HUES6 (cell line): ENCODE measurements around the gene DPP4.
"Not testable (repeated sequence)": the region's sequence is repeated elsewhere in the genome, so short reads cannot be mapped to it uniquely, and the experiment has no call there.

Experiments
- H3K27ac ChIP-seq: 2 replicates; pipeline ENCODE4 v1.7.0; 2013; ENCODE audit warnings: low read depth, mild to moderate bottlenecking, low read length, inconsistent platforms
- H3K27me3 ChIP-seq: 2 replicates; pipeline ENCODE4 v1.6.1; 2013; ENCODE audit warnings: low read length; ENCODE audit not compliant: control insufficient read depth, insufficient read depth
- H3K36me3 ChIP-seq: 2 replicates; pipeline ENCODE4 v1.6.1; 2013; ENCODE audit warnings: low read length; ENCODE audit not compliant: control insufficient read depth, insufficient read depth
- H3K4me1 ChIP-seq: 2 replicates; pipeline ENCODE4 v1.6.1; 2013; ENCODE audit warnings: low read length; ENCODE audit not compliant: control insufficient read depth, insufficient read depth
- H3K4me3 ChIP-seq: 2 replicates; pipeline ENCODE4 v1.5.1; 2013; ENCODE audit warnings: low read depth, low read length
- H3K9ac ChIP-seq: one replicate; pipeline ENCODE4 v1.6.1; 2013; ENCODE audit warnings: mild to moderate bottlenecking, low read length
- H3K9me3 ChIP-seq: 2 replicates; pipeline ENCODE4 v1.6.1; 2013; ENCODE audit warnings: low read depth, low read length; ENCODE audit not compliant: control insufficient read depth, insufficient read depth

DPP4 gene

GRCh38 chr2:161953367-161953766, 120.6 kb downstream of the DPP4 start:
- H3K4me3 ChIP-seq, H3K27me3 ChIP-seq, H3K9ac ChIP-seq, H3K36me3 ChIP-seq, H3K27ac ChIP-seq, H3K4me1 ChIP-seq, H3K9me3 ChIP-seq: not testable (repeated sequence)

GRCh38 chr2:161952783-161953191, 121.2 kb downstream of the DPP4 start:
- Histone ChIP-seq H3K9ac (no peak overlapping the region), H3K9me3 (no peaks in the 10 kb centered on the region), H3K36me3 (no peaks in the 10 kb centered on the region), H3K4me3 (no peak overlapping the region), H3K27ac (no peak overlapping the region), H3K27me3 (no peaks in the 10 kb centered on the region), H3K4me1 (no peaks in the 10 kb centered on the region)

- no peaks in the 10 kb centered on the region for H3K4me1 ChIP-seq
- no peaks in the 10 kb centered on the region for H3K9me3 ChIP-seq
- no peaks in the 10 kb centered on the region for H3K36me3 ChIP-seq
- H3K27ac ChIP-seq, result no peak overlapping the region
- no peak overlapping the region for H3K9ac ChIP-seq
- no peaks in the 10 kb centered on the region for H3K27me3 ChIP-seq
- no peak overlapping the region for H3K4me3 ChIP-seq
Observed at GRCh38 chr2:161947836-161948235, 126.2 kb downstream of the DPP4 start.

- H3K36me3 ChIP-seq, result no peaks in the 10 kb centered on the region
- no peak overlapping the region for H3K9ac ChIP-seq
- H3K27ac ChIP-seq, result no peak overlapping the region
- no peaks in the 10 kb centered on the region for H3K4me1 ChIP-seq
- H3K27me3 ChIP-seq, result no peaks in the 10 kb centered on the region
- no peaks in the 10 kb centered on the region for H3K9me3 ChIP-seq
- H3K4me3 ChIP-seq, result no peak overlapping the region
Observed at GRCh38 chr2:161947406-161947805, 126.6 kb downstream of the DPP4 start.

- H3K9me3 ChIP-seq, result no peaks in the 10 kb centered on the region
- H3K27me3 ChIP-seq, result no peaks in the 10 kb centered on the region
- H3K4me3 ChIP-seq, result no peak overlapping the region
- H3K27ac ChIP-seq, result no peak overlapping the region
- no peaks in the 10 kb centered on the region for H3K36me3 ChIP-seq
- H3K4me1 ChIP-seq, result no peaks in the 10 kb centered on the region
- H3K9ac ChIP-seq, result no peak overlapping the region
Observed at GRCh38 chr2:161946489-161947107, 127.4 kb downstream of the DPP4 start.

GRCh38 chr2:161943011-161943410, 131.0 kb downstream of the DPP4 start:
- H3K4me3 ChIP-seq, result no peak overlapping the region
- H3K27ac ChIP-seq, result no peak overlapping the region
- no peaks in the 10 kb centered on the region for H3K36me3 ChIP-seq
- no peaks in the 10 kb centered on the region for H3K4me1 ChIP-seq
- H3K9ac ChIP-seq, result no peak overlapping the region
- no peaks in the 10 kb centered on the region for H3K27me3 ChIP-seq
- H3K9me3 ChIP-seq, result no peaks in the 10 kb centered on the region
